ENCODE measurements around the gene EXOC3L2. TPM values are rescaled to one million over a fixed set of nuclear protein-coding genes. Genes with fewer than 3 reads are reported as not detected.

The EXOC3L2 gene
- total RNA-seq, 1 experiment from 2014 or later, result not detected

DNA sequence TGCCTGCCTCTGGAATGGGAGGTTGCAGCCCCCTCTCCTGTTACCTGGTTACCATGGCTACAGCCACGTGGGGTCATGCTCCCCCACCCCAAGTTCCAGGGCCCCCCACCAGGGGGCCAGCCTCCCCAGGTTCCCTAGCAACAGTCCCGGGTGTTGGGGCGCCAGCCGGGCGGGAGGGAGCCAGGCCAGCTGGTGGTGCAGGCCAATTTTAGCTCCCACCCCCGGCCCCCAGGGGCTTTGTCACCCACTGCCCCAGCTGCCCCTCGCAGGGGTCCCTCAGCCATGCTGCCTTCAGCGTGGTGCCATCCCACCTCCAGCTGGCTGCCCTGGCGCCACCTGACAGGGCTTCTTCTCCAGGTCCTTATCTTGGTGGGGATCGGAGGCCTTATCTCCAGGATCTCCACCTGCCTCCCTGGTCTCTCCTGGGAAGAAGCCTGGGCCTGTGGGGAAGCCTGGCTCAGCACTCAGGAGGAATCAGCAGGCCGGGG is 8.9 kb upstream of the EXOC3L2 start:
- CTCF ChIA-PET, result no interaction called here
- BruUV-seq (replicated peaks), result no TSS peak

DNA sequence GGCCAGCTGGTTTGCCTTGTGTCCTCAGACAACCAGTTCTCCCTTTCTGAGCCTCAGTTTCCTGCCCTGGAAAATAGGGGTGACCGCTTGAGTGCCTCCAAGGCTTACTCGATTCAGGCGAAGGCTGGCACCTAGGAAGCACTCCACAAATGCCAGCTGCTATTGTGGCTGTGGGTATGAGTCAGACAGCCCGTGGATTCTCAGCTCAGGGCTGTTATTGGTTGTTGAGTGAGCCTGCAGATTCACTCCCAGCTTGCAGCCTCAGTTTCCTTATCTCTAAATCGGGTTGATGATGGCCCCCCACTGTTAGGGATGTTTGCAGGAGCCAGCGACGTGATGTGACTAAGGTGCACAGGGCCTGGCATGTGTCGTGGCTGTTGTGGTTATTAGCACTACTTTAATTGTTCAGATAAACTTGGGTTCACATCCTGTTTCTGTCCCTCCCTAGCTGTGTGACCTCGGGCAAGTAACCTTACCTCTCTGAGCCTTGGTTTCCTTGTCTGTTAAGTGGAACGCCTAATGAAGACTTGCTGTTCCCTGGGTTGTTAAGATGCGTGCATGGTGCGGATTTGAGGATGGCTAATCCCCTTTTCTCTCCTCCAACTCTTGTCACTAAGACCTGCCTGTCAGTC is 8.3 kb upstream of the EXOC3L2 start:
- no peak overlapping the region for H2AFZ ChIP-seq (ENCODE audit: low read length)
- H3K36me3 ChIP-seq (ENCODE audit: low read depth, low read length), result no peaks in the 10 kb centered on the region
- intact Hi-C loops (cut with micrococcal nuclease), result loop anchor here (10.0 kb wide), 1 partner anchor 239 kb away; no protein-coding TSS in a partner anchor
- H4K20me1 ChIP-seq (ENCODE audit: low read length), result no peaks in the 10 kb centered on the region
- H3K4me2 ChIP-seq (ENCODE audit: low read length), result 0 out of 2 replicates have a peak overlapping the region, but pooled peaks have one; percentile 92
- no peak overlapping the region for H3K9ac ChIP-seq (ENCODE audit: low read length)
- TF ChIP-seq EZH2 (IDR thresholded peaks at IDR 0.05; ENCODE audit: low read length, unreplicated experiment) (no peak), EZH2phosphoT487 (IDR thresholded peaks at IDR 0.05; ENCODE audit: borderline replicate concordance, low read length) (no peak)
- TF ChIP-seq, protein P1, sequence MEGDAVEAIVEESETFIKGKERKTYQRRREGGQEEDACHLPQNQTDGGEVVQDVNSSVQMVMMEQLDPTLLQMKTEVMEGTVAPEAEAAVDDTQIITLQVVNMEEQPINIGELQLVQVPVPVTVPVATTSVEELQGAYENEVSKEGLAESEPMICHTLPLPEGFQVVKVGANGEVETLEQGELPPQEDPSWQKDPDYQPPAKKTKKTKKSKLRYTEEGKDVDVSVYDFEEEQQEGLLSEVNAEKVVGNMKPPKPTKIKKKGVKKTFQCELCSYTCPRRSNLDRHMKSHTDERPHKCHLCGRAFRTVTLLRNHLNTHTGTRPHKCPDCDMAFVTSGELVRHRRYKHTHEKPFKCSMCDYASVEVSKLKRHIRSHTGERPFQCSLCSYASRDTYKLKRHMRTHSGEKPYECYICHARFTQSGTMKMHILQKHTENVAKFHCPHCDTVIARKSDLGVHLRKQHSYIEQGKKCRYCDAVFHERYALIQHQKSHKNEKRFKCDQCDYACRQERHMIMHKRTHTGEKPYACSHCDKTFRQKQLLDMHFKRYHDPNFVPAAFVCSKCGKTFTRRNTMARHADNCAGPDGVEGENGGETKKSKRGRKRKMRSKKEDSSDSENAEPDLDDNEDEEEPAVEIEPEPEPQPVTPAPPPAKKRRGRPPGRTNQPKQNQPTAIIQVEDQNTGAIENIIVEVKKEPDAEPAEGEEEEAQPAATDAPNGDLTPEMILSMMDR (conservative IDR thresholded peaks at IDR 0.05; ENCODE audit: low read depth, low read length), result no peak
- no peak overlapping the region for H3K4me3 ChIP-seq (ENCODE audit: low read length)
- H3K27me3 ChIP-seq (ENCODE audit: low read length), result no peaks in the 10 kb centered on the region
- H3F3A ChIP-seq (ENCODE audit: low read length, unreplicated experiment), result no peaks in the 10 kb centered on the region
- no peaks in the 10 kb centered on the region for H3K9me3 ChIP-seq (ENCODE audit: low read length)
- peaks cover 32% of the 10 kb centered on the region for H3K79me2 ChIP-seq (ENCODE audit: low read length)
- H3K27ac ChIP-seq (ENCODE audit: low read length), result no peak overlapping the region
- DNase-seq, result no peak
- ChIA-PET CTCF (no interaction called here), POLR2A (ENCODE audit: unreplicated experiment) (interaction anchor here (0.6 kb wide), 1 partner anchor 138 kb away, joined by 8 read pairs; no protein-coding TSS in a partner anchor)
- H3K9me2 ChIP-seq (replicated peaks; ENCODE audit: low read length), result no peaks in the 10 kb centered on the region
- ATAC-seq, result no peak
- no TSS peak for BruUV-seq (replicated peaks)
- H3K4me1 ChIP-seq (ENCODE audit: insufficient read depth, low read length), result peaks cover 10% of the 10 kb centered on the region; the same call in 1 of the 2 replicates

More for the DNA sequence above, 8.9 kb upstream of the EXOC3L2 start:
- H3K9me3 ChIP-seq (ENCODE audit: low read length), result no peaks in the 10 kb centered on the region
- DNase-seq, result no peak
- H3K4me1 ChIP-seq (ENCODE audit: insufficient read depth, low read length), result peaks cover 10% of the 10 kb centered on the region; the same call in 1 of the 2 replicates
- no peaks in the 10 kb centered on the region for H3F3A ChIP-seq (ENCODE audit: low read length, unreplicated experiment)
- H3K27me3 ChIP-seq (ENCODE audit: low read length), result no peaks in the 10 kb centered on the region
- H3K4me2 ChIP-seq (ENCODE audit: low read length), result no peak overlapping the region
- H4K20me1 ChIP-seq (ENCODE audit: low read length), result no peaks in the 10 kb centered on the region
- H3K4me3 ChIP-seq (ENCODE audit: low read length), result no peak overlapping the region
- ATAC-seq, result no peak
- no peak overlapping the region for H3K27ac ChIP-seq (ENCODE audit: low read length)
- no peaks in the 10 kb centered on the region for H3K9me2 ChIP-seq (replicated peaks; ENCODE audit: low read length)
- intact Hi-C loops (cut with micrococcal nuclease), result loop anchor here (10.0 kb wide), 1 partner anchor 239 kb away; no protein-coding TSS in a partner anchor
- H3K9ac ChIP-seq (ENCODE audit: low read length), result no peak overlapping the region
- no peak overlapping the region for H2AFZ ChIP-seq (ENCODE audit: low read length)
- POLR2A ChIA-PET (ENCODE audit: unreplicated experiment), result no interaction called here
- H3K36me3 ChIP-seq (ENCODE audit: low read depth, low read length), result no peaks in the 10 kb centered on the region
- no peak for TF ChIP-seq EZH2phosphoT487 (IDR thresholded peaks at IDR 0.05; ENCODE audit: borderline replicate concordance, low read length)
- TF ChIP-seq EZH2 (IDR thresholded peaks at IDR 0.05; ENCODE audit: low read length, unreplicated experiment), result no peak
- TF ChIP-seq, protein P1 (conservative IDR thresholded peaks at IDR 0.05; ENCODE audit: low read depth, low read length), result 0 out of 2 replicates have a peak, but pooled peaks have one; percentile 19
- H3K79me2 ChIP-seq (ENCODE audit: low read length), result peaks cover 32% of the 10 kb centered on the region
